HG03457 (cell line): ENCODE results near the gene TLE5.

ENCODE experiments used
- ATAC-seq: cut with Tn5 transposase; IDR thresholded peaks from one replicate; pipeline ENCODE4 v1.9.1; 2021; ENCODE audit warnings: moderate number of reproducible peaks; ENCODE audit not compliant: unreplicated experiment

TLE5 gene

GRCh38 chr19:3062165-3063105, at the start of gene TLE5:
Gene TLE5 (minus strand): TSS chr19:3062495. CDS start chr19:3062200, 295 bp downstream.
- ATAC-seq, result no peak

GRCh38 chr19:3111586-3112247, 49.4 kb upstream of the TLE5 start:
- ATAC-seq, result no peak

GRCh38 chr19:3110126-3110825, 48.0 kb upstream of the TLE5 start:
- no peak for ATAC-seq

GRCh38 chr19:3109491-3109890, 47.2 kb upstream of the TLE5 start:
- ATAC-seq, result no peak

GRCh38 chr19:3108775-3109174, 46.5 kb upstream of the TLE5 start:
- no peak for ATAC-seq

- ATAC-seq, result no peak
Measured at GRCh38 chr19:3107658-3108057, 45.4 kb upstream of the TLE5 start.

GRCh38 chr19:3106509-3107141, 44.3 kb upstream of the TLE5 start:
- no peak for ATAC-seq

GRCh38 chr19:3105641-3106508, 43.6 kb upstream of the TLE5 start:
- ATAC-seq, result no peak

- ATAC-seq, result no peak
Measured at GRCh38 chr19:3104708-3104983, 42.4 kb upstream of the TLE5 start.

- ATAC-seq, result no peak
Measured at GRCh38 chr19:3102239-3103140, 40.2 kb upstream of the TLE5 start.

- no peak for ATAC-seq
Measured at GRCh38 chr19:3100747-3101730, 38.7 kb upstream of the TLE5 start.

- ATAC-seq, result no peak
Measured at GRCh38 chr19:3100331-3100730, 38.0 kb upstream of the TLE5 start.

- no peak for ATAC-seq
Measured at GRCh38 chr19:3099347-3100145, 37.3 kb upstream of the TLE5 start.

- no peak for ATAC-seq
Measured at GRCh38 chr19:3098515-3099346, 36.4 kb upstream of the TLE5 start.

GRCh38 chr19:3098141-3098514, 35.8 kb upstream of the TLE5 start:
- no peak for ATAC-seq

GRCh38 chr19:3097442-3097871, 35.2 kb upstream of the TLE5 start:
- ATAC-seq, result no peak
